Measurements from ENCODE around the gene KRT79. TPM values are rescaled to one million over a fixed set of nuclear protein-coding genes. Genes with fewer than 3 reads are reported as not detected.

KRT79 gene
- total RNA-seq, 6 experiments from 2014 or later: not detected

DNA sequence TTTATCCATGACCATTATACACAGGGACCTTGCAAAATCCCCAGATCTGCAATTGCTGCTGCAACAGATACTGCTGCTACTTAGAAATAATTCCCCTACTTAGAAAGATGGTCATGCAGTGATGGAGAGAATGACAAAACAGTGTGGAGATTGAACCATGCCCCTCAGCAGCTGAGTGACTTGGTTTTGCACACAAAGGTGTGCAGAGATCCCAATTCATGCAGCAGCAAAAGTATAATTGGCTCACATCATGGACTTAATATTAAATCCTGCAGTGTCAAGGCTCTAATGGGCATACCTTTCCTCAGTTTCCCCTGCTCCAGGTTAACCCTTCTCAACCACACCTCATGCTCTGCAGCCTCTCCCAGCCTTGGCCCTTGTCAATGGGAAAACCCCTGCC is 17.7 kb upstream of the KRT79 start:
- TF ChIP-seq, protein P1, sequence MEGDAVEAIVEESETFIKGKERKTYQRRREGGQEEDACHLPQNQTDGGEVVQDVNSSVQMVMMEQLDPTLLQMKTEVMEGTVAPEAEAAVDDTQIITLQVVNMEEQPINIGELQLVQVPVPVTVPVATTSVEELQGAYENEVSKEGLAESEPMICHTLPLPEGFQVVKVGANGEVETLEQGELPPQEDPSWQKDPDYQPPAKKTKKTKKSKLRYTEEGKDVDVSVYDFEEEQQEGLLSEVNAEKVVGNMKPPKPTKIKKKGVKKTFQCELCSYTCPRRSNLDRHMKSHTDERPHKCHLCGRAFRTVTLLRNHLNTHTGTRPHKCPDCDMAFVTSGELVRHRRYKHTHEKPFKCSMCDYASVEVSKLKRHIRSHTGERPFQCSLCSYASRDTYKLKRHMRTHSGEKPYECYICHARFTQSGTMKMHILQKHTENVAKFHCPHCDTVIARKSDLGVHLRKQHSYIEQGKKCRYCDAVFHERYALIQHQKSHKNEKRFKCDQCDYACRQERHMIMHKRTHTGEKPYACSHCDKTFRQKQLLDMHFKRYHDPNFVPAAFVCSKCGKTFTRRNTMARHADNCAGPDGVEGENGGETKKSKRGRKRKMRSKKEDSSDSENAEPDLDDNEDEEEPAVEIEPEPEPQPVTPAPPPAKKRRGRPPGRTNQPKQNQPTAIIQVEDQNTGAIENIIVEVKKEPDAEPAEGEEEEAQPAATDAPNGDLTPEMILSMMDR (IDR thresholded peaks at IDR 0.05): no peak
- TF ChIP-seq POLR2A (IDR thresholded peaks at IDR 0.05): no peak
- no peak for DNase-seq
- Histone ChIP-seq H3K27ac (no peak overlapping the region), H3K9me3 (no peaks in the 10 kb centered on the region), H3K27me3 (no peaks in the 10 kb centered on the region), H3K36me3 (no peaks in the 10 kb centered on the region), H3K4me1 (no peaks in the 10 kb centered on the region), H3K4me3 (no peak overlapping the region)
- ATAC-seq: no peak
- intact Hi-C loops (cut with DNase I): no loop called here

DNA sequence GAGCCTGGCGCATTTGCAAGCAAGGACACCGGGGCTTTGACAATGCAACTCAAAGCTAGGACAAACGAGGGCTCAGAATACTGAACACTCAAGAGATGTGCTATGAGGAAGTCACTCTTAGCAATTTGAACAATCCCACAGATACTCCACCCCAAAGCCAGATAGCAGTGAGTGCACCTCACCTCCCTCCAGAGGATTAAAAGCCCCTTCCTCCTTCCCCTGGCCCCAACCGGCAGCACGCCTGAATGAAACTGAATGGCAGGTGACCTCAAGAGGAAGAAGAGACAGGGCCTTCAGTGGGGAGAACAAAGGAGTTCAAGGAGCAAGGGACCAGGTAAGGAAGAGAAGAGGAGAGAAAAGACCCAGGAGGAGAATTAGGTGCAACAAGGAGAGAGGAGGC is 16.6 kb upstream of the KRT79 start:
- no peaks in the 10 kb centered on the region for H3K27me3 ChIP-seq
- DNase-seq (no peak), ATAC-seq (no peak)
- no peaks in the 10 kb centered on the region for H3K9me3 ChIP-seq
- no peaks in the 10 kb centered on the region for H3K4me1 ChIP-seq
- whole genome bisulfite sequencing (ENCODE audit: insufficient coverage, low coverage, low lambda C conversion rate, missing lambda C conversion rate): 20% methylated on average over 1 of the region's 5 CpGs
- intact Hi-C loops (cut with DNase I): no loop called here
- no peak overlapping the region for H3K27ac ChIP-seq
- TF ChIP-seq, protein P1 (IDR thresholded peaks at IDR 0.05): no peak
- TF ChIP-seq POLR2A (IDR thresholded peaks at IDR 0.05): no peak
- no peaks in the 10 kb centered on the region for H3K36me3 ChIP-seq
- no peak overlapping the region for H3K4me3 ChIP-seq

DNA sequence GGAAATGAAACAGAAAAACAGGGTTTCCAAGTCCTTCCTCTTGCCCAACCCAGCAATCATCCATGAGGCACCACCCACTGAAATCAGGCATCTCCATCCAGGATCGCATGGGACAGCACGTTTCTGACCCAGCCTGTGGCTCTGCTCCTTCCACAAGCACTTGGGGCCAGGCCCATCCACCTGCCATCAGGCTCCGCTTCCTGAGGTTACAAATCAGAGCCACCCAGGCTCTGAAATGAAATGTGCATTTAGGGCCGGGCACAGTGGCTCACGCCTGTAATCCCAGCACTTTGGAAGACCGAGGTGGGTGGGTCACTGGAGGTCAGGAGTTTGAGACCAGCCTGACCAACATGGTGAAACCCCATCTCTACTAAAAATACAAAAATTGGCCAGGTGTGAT is 15.4 kb upstream of the KRT79 start:
- ATAC-seq (no peak), DNase-seq (no peak)
- WGBS (ENCODE audit: insufficient coverage, low coverage, low lambda C conversion rate, missing lambda C conversion rate): 74% methylated on average over 6 of the region's 6 CpGs
- Histone ChIP-seq H3K27ac (no peak overlapping the region), H3K4me3 (no peak overlapping the region), H3K27me3 (no peaks in the 10 kb centered on the region), H3K4me1 (no peaks in the 10 kb centered on the region), H3K9me3 (no peaks in the 10 kb centered on the region), H3K36me3 (no peaks in the 10 kb centered on the region)
- intact Hi-C loops (cut with DNase I): no loop called here
- TF ChIP-seq POLR2A (IDR thresholded peaks at IDR 0.05): no peak
- TF ChIP-seq, protein P1 (IDR thresholded peaks at IDR 0.05): no peak

DNA sequence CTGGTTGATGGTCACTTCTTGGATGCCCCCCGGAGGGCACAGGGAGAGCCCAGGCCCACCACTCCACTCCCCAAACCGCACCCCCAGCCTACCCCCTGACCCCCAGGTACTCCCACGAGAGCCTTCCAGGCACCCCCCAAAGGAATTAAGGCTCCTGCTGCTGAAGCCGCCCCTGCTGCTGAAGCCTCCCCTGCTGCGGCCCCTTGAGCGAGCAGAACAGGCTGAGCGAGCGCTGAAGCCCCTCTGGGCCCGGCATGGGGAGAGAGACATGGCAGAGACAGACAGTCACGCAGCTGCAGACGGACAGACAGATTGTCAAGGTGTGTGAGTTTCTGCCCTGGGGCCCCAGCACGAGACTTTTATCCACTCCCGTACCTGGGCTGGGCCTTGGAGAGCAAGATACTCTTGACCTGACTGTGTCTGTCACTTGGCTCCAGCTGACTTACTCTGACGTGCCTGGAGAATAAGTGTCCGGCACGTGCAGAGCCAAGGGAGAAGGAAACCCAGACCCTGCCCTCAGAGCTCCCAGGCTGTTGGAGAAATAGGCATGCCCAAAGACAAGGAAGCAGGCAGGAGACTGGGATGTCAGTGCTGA is 14.6 kb upstream of the KRT79 start, which contains the start of gene KRT78:
Gene KRT78 (minus strand): TSS at position 334 of the 595 bp plus-strand sequence. CDS start 64 bp downstream, at position 270.
- Histone ChIP-seq H3K4me3 (no peak within 1 kb of the TSS), H3K36me3 (no peaks in the 10 kb centered on the region), H3K27me3 (no peaks in the 10 kb centered on the region), H3K4me1 (no peaks in the 10 kb centered on the region), H3K9me3 (no peaks in the 10 kb centered on the region), H3K27ac (no peak within 1 kb of the TSS)
- DNase-seq (no peak), ATAC-seq (no peak)
- intact Hi-C loops (cut with DNase I): no loop called here
- no peak for TF ChIP-seq POLR2A (IDR thresholded peaks at IDR 0.05)
- TF ChIP-seq, protein P1 (IDR thresholded peaks at IDR 0.05): no peak
- 53% methylated on average over 2 of the region's 16 CpGs for WGBS (ENCODE audit: insufficient coverage, low coverage, low lambda C conversion rate, missing lambda C conversion rate)
